K562 (cell line): ENCODE data around the gene NDRG4. TPM values are rescaled to one million over a fixed set of nuclear protein-coding genes. Genes with fewer than 3 reads are reported as not detected.

ENCODE experiments used
- ATAC-seq: fragments of 200-7000 bp; cut with Tn5 transposase; 3 replicates; pipeline ENCODE4 v1.9.1; 2020; ENCODE audit warnings: moderate library complexity
- BruUV-seq: library from RNA; stranded (reverse); fragments of 400-500 nt; replicated peaks from 2 replicates; lab custom pipeline; 2021; lab: Mats Ljungman, UMichigan
- CTCF ChIA-PET: fragments of 300-600 bp; formaldehyde crosslinking; extraction: SDS; loops from one replicate; lab custom pipeline; 2021; ENCODE audit warnings: low intra/inter-chr PET ratio; lab: Yijun Ruan, JAX
- POLR2A ChIA-PET: fragments of 300-600, 350-650 bp; sonication (Branson Sonifier 250); formaldehyde crosslinking; extraction: SDS; loops from one replicate; lab custom pipeline; 2021; ENCODE audit warnings: antibody characterized with exemption, inconsistent platforms; lab: Yijun Ruan, JAX
- DNase-seq, 4 experiments: peaks; one replicate each; pipeline versions ENCODE4 v3.0.0 to v3.0.0-alpha.2; 2011 to 2018; ENCODE audit warnings: low spot score in 3 of 4, mixed read lengths in 3 of 4; ENCODE audit errors: extremely low read depth in 1 of 4
- FAIRE-seq: peaks from 2 replicates; lab custom pipeline; 2011; peaks lifted over from hg19 to GRCh38; lab: Jason Lieb, UNC
- H2AFZ ChIP-seq: 2 replicates; pipeline ENCODE4 v1.6.0; 2011; ENCODE audit warnings: low read depth, low read length, control low read depth, inconsistent platforms
- H3K27ac ChIP-seq: fragments of 200-600 bp; 3 replicates; pipeline ENCODE4 v1.8.0; 2011; ENCODE audit warnings: low read depth, mild to moderate bottlenecking, control low read depth, inconsistent platforms, low read length, moderate library complexity, mixed read lengths; ENCODE audit errors: extremely low read depth
- H3K27me3 ChIP-seq, 2 experiments: fragments of 300-600 bp in 1 of 2; 2 replicates in 1 of 2; 3 replicates in 1 of 2; pipeline versions ENCODE4 v1.6.0 to v1.8.0; 2011; ENCODE audit warnings: inconsistent platforms in 2 of 2, low read length in 2 of 2, mild to moderate bottlenecking in 1 of 2, mixed read lengths in 1 of 2, moderate library complexity in 1 of 2; ENCODE audit not compliant: control insufficient read depth in 2 of 2, insufficient read depth in 2 of 2
- H3K36me3 ChIP-seq: fragments of 300-600 bp; 3 replicates; pipeline ENCODE4 v1.8.0; 2011; ENCODE audit warnings: mild to moderate bottlenecking, low read length, inconsistent platforms; ENCODE audit not compliant: control insufficient read depth, insufficient read depth
- H3K4me1 ChIP-seq, 2 experiments: fragments of 200-600 bp in 1 of 2; replicated peaks in 1 of 2; 2 replicates in 1 of 2; 3 replicates in 1 of 2; pipeline versions ENCODE4 v1.5.1 to v1.8.0; 2011; ENCODE audit warnings: inconsistent platforms in 2 of 2, low read length in 2 of 2, mild to moderate bottlenecking in 1 of 2, mixed read lengths in 1 of 2, moderate library complexity in 1 of 2; ENCODE audit not compliant: control insufficient read depth in 2 of 2, insufficient read depth in 2 of 2
- H3K4me2 ChIP-seq: 2 replicates; pipeline ENCODE4 v1.6.1; 2011; ENCODE audit warnings: low read length, control low read depth, inconsistent platforms, mixed read lengths; ENCODE audit not compliant: insufficient read depth
- H3K4me3 ChIP-seq: fragments of 200-600 bp; sonication (generic), shearing (Covaris generic); 2 replicates; pipeline ENCODE4 v1.5.1; 2016; ENCODE audit warnings: control low read depth, inconsistent platforms
- H3K79me2 ChIP-seq: fragments of 200-600 bp; 3 replicates; pipeline ENCODE4 v1.8.0; 2011; ENCODE audit warnings: low read length, inconsistent platforms; ENCODE audit not compliant: control insufficient read depth, insufficient read depth
- H3K9ac ChIP-seq, 2 experiments: 2 replicates each; pipeline versions ENCODE4 v1.6.0 to v1.6.1; 2011; ENCODE audit warnings: low read depth in 2 of 2, low read length in 2 of 2, control low read depth in 1 of 2, inconsistent platforms in 1 of 2, mild to moderate bottlenecking in 1 of 2, mixed read lengths in 1 of 2; ENCODE audit not compliant: insufficient read depth in 1 of 2
- H3K9me1 ChIP-seq: one replicate; pipeline ENCODE4 v1.6.0; 2011; ENCODE audit warnings: inconsistent platforms, mild to moderate bottlenecking, low read length, moderate library complexity; ENCODE audit not compliant: control insufficient read depth, insufficient read depth
- H3K9me3 ChIP-seq: replicated peaks from 2 replicates; pipeline ENCODE4 v1.5.1; 2011; ENCODE audit warnings: low read depth, low read length, inconsistent platforms; ENCODE audit not compliant: control insufficient read depth, insufficient read depth
- H4K20me1 ChIP-seq: replicated peaks from 2 replicates; pipeline ENCODE4 v1.6.1; 2011; ENCODE audit warnings: low read length, inconsistent platforms, mixed read lengths; ENCODE audit not compliant: control insufficient read depth, insufficient read depth
- BCOR ChIP-seq: fragments of 450-650 bp; IDR thresholded peaks from 2 replicates; pipeline ENCODE4 v1.6.1; 2016
- CBFB ChIP-seq: sonication (generic); formaldehyde crosslinking; IDR thresholded peaks from 2 replicates; pipeline ENCODE4 v1.4.0; 2020; ENCODE audit warnings: mild to moderate bottlenecking, missing genetic modification reagents
- CHD4 ChIP-seq: fragments of 200-600 bp; sonication (generic); IDR thresholded peaks from 3 replicates; pipeline ENCODE4 v1.6.1; 2012; ENCODE audit warnings: low read depth, mild to moderate bottlenecking, mixed read lengths, low read length, inconsistent platforms; ENCODE audit not compliant: insufficient read depth, insufficient replicate concordance, poor library complexity, severe bottlenecking
- FIP1L1 ChIP-seq: fragments of 200-400 bp; formaldehyde crosslinking; IDR thresholded peaks from 2 replicates; pipeline ENCODE4 v1.6.1; 2018; ENCODE audit warnings: mild to moderate bottlenecking, low read depth, low read length; ENCODE audit not compliant: poor library complexity, severe bottlenecking
- SP1 ChIP-seq: sonication (generic); formaldehyde crosslinking; IDR thresholded peaks from 2 replicates; pipeline ENCODE4 v1.8.1; 2022; ENCODE audit warnings: mild to moderate bottlenecking, missing genetic modification reagents
- USF1 ChIP-seq: sonication (generic); formaldehyde crosslinking; IDR thresholded peaks from 2 replicates; pipeline ENCODE4 v1.9.0; 2022; ENCODE audit warnings: mild to moderate bottlenecking, missing genetic modification reagents
- WGBS: fragments of 100-300 bp; shearing (Covaris generic); methylation state at CpG from one replicate; pipeline ENCODE4 v1.1.6; 2016; ENCODE audit warnings: low coverage, mixed read lengths; ENCODE audit not compliant: insufficient coverage; ENCODE audit errors: missing lambda C conversion rate; 5-methylcytosine and 5-hydroxymethylcytosine counted together
- in situ Hi-C: fragments of 300-500 bp; cut with MboI; formaldehyde crosslinking; loops from 4 replicates; pipeline ENCODE4 v1.15.0; 2018; ENCODE audit warnings: inconsistent platforms, mixed read lengths
- intact Hi-C: fragments of 100-400 bp; cut with micrococcal nuclease; formaldehyde crosslinking; loops from 2 replicates; pipeline ENCODE4 v1.14.2; 2022
- polyA plus RNA-seq, 8 experiments: library from polyadenylated mRNA; depleted of rRNA in 4 of 8; stranded (reverse) in 5 of 8; unstranded in 3 of 8; fragments of >200 nt; fragmentation: Nextera tagmentation in 2 of 8; fragmentation: Illumina TruSeq in 1 of 8; extraction: Ambion mirVana in 2 of 8; extraction: Trizol in 1 of 8; gene quantifications; 2 replicates each; pipeline versions ENCODE4 v1.2.1 to v1.2.3, GENCODE V29; 2011 to 2014; ENCODE audit warnings: inconsistent platforms in 1 of 8, missing spikeins in 1 of 8
- total RNA-seq, 7 experiments: library from RNA; depleted of rRNA in 6 of 7; stranded (reverse); fragments of >200 nt in 6 of 7; fragmentation: Illumina TruSeq in 2 of 7; extraction: Trizol in 2 of 7; gene quantifications; 2 replicates each; pipeline versions ENCODE4 v1.2.1 to v1.2.3, GENCODE V29; 2011 to 2021; ENCODE audit warnings: low replicate concordance in 1 of 7
- TF ChIP-seq, protein P1 (sequence below): fragments of 200-600 bp; sonication (generic); IDR thresholded peaks from one replicate; pipeline ENCODE4 v1.6.1; 2012; ENCODE audit warnings: mild to moderate bottlenecking, low read depth, low read length, inconsistent platforms

Gene NDRG4
- total and polyA plus RNA-seq, 9 of the 15 experiments (the other 6 are each of a cell fraction or from before 2014, with no cell fraction given) = 0.06 to 0.95 (median 0.28) TPM

- no peaks in the 10 kb centered on the region for H3K36me3 ChIP-seq
- no peaks in the 10 kb centered on the region for H3K9me1 ChIP-seq
- 9% methylated on average over 34 of the region's 43 CpGs for WGBS
- intact Hi-C loops = loop anchor here (1.0 to 10.0 kb wide), 4 partner anchors 151 to 583 kb away; partner anchors contain the start of gene CFAP20
- peaks cover 0 to 38% of the 10 kb centered on the region in 2 experiments; a peak in 3 of 5 replicates for H3K27me3 ChIP-seq
- ChIA-PET CTCF (interaction anchor here (0.6 to 4.1 kb wide), 6 partner anchors 143 to 588 kb away, joined by 3 to 59 read pairs (median 5); no protein-coding TSS in a partner anchor), POLR2A (interaction anchor here (1.7 to 2.3 kb wide), 2 partner anchors 11 to 151 kb away, joined by 4 to 7 read pairs; no protein-coding TSS in a partner anchor)
- peak overlapping the region in 1 of 2 experiments; percentile 82; a peak in 2 of 4 replicates for H3K9ac ChIP-seq
- H3K9me3 ChIP-seq = no peaks in the 10 kb centered on the region
- H3K79me2 ChIP-seq = no peaks in the 10 kb centered on the region
- ATAC-seq = peak; percentile 97
- peak overlapping the region; percentile 58 for H3K4me2 ChIP-seq
- H3K4me1 ChIP-seq = peaks cover 10 to 24% of the 10 kb centered on the region in 2 experiments; a peak in 4 of 5 replicates
- H3K4me3 ChIP-seq = no peak overlapping the region
- H3K27ac ChIP-seq = no peak overlapping the region
- peak; percentile 65 for FAIRE-seq
- no peaks in the 10 kb centered on the region; the same call in 1 of the 2 replicates for H4K20me1 ChIP-seq
- in situ Hi-C loops = no loop called here
- no TSS peak for BruUV-seq
- H2AFZ ChIP-seq = peak overlapping the region; percentile 67
- peak; percentile 83 to 87 (median 84) for DNase-seq
- TF ChIP-seq BCOR = peak; percentile 88
- TF ChIP-seq USF1 (CRISPR knock-in tag) = peak; percentile 31; the same call in 1 of the 2 replicates
- peak; percentile 42 for TF ChIP-seq CHD4
- peak; percentile 60 for TF ChIP-seq FIP1L1
- TF ChIP-seq SP1 (CRISPR knock-in tag) = peak; percentile 51; the same call in 1 of the 2 replicates
- TF ChIP-seq, protein P1, sequence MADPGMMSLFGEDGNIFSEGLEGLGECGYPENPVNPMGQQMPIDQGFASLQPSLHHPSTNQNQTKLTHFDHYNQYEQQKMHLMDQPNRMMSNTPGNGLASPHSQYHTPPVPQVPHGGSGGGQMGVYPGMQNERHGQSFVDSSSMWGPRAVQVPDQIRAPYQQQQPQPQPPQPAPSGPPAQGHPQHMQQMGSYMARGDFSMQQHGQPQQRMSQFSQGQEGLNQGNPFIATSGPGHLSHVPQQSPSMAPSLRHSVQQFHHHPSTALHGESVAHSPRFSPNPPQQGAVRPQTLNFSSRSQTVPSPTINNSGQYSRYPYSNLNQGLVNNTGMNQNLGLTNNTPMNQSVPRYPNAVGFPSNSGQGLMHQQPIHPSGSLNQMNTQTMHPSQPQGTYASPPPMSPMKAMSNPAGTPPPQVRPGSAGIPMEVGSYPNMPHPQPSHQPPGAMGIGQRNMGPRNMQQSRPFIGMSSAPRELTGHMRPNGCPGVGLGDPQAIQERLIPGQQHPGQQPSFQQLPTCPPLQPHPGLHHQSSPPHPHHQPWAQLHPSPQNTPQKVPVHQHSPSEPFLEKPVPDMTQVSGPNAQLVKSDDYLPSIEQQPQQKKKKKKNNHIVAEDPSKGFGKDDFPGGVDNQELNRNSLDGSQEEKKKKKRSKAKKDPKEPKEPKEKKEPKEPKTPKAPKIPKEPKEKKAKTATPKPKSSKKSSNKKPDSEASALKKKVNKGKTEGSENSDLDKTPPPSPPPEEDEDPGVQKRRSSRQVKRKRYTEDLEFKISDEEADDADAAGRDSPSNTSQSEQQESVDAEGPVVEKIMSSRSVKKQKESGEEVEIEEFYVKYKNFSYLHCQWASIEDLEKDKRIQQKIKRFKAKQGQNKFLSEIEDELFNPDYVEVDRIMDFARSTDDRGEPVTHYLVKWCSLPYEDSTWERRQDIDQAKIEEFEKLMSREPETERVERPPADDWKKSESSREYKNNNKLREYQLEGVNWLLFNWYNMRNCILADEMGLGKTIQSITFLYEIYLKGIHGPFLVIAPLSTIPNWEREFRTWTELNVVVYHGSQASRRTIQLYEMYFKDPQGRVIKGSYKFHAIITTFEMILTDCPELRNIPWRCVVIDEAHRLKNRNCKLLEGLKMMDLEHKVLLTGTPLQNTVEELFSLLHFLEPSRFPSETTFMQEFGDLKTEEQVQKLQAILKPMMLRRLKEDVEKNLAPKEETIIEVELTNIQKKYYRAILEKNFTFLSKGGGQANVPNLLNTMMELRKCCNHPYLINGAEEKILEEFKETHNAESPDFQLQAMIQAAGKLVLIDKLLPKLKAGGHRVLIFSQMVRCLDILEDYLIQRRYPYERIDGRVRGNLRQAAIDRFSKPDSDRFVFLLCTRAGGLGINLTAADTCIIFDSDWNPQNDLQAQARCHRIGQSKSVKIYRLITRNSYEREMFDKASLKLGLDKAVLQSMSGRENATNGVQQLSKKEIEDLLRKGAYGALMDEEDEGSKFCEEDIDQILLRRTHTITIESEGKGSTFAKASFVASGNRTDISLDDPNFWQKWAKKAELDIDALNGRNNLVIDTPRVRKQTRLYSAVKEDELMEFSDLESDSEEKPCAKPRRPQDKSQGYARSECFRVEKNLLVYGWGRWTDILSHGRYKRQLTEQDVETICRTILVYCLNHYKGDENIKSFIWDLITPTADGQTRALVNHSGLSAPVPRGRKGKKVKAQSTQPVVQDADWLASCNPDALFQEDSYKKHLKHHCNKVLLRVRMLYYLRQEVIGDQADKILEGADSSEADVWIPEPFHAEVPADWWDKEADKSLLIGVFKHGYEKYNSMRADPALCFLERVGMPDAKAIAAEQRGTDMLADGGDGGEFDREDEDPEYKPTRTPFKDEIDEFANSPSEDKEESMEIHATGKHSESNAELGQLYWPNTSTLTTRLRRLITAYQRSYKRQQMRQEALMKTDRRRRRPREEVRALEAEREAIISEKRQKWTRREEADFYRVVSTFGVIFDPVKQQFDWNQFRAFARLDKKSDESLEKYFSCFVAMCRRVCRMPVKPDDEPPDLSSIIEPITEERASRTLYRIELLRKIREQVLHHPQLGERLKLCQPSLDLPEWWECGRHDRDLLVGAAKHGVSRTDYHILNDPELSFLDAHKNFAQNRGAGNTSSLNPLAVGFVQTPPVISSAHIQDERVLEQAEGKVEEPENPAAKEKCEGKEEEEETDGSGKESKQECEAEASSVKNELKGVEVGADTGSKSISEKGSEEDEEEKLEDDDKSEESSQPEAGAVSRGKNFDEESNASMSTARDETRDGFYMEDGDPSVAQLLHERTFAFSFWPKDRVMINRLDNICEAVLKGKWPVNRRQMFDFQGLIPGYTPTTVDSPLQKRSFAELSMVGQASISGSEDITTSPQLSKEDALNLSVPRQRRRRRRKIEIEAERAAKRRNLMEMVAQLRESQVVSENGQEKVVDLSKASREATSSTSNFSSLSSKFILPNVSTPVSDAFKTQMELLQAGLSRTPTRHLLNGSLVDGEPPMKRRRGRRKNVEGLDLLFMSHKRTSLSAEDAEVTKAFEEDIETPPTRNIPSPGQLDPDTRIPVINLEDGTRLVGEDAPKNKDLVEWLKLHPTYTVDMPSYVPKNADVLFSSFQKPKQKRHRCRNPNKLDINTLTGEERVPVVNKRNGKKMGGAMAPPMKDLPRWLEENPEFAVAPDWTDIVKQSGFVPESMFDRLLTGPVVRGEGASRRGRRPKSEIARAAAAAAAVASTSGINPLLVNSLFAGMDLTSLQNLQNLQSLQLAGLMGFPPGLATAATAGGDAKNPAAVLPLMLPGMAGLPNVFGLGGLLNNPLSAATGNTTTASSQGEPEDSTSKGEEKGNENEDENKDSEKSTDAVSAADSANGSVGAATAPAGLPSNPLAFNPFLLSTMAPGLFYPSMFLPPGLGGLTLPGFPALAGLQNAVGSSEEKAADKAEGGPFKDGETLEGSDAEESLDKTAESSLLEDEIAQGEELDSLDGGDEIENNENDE = no peak
- 0 out of 2 replicates have a peak, but pooled peaks have one; percentile 42 for TF ChIP-seq CBFB (CRISPR knock-in tag)
Observed at GRCh38 chr16:58487566-58488351, 12.2 kb upstream of the NDRG4 start.
